H54 (cell line): Measurements from ENCODE around the gene OLFML2A.
"Not testable (repeated sequence)": the region's sequence is repeated elsewhere in the genome, so short reads cannot be mapped to it uniquely, and the experiment has no call there.

Experiments used
- DNase-seq: peaks from one replicate; pipeline ENCODE4 v3.0.0; 2011; ENCODE audit warnings: low spot score, mixed read lengths; ENCODE audit not compliant: insufficient read length
- FAIRE-seq: peaks from 3 replicates; lab custom pipeline; 2011; peaks lifted over from hg19 to GRCh38; lab: Jason Lieb, UNC
- POLR2A ChIP-seq: IDR thresholded peaks from 2 replicates; pipeline ENCODE4 v1.6.1; 2011; ENCODE audit warnings: low read depth, mild to moderate bottlenecking, low read length

OLFML2A gene

DNA sequence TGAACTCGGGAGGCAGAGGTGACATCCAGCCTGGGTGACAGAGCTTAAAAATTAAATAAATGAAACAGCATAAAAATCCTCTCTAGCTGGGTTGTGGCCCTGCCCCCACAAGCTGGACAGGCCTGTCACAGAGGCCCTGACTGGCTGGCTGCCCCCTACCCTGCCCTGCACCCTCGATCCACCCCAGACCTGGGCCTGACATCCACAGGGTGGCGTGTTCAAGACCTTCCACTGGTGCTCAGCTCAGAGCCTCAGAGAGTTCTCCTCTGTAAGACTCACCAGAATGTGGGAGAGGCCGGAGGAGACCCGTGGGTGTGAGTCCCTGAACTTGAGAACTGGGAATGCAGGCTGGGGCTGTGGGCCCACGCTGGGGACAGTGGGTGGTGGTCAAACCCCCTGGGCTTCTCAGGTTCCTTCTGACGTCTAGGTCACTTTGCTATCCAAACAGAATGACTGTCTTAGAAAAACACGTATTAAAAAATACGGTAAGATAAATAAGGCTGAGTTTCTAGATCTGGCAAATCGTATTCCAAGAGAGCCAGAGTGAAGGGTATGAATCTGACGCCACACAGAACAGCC, 66.6 kb downstream of the OLFML2A start:
- no peak for FAIRE-seq
- no peak for TF ChIP-seq POLR2A
- no peak for DNase-seq

- FAIRE-seq (no peak), DNase-seq (no peak)
- no peak for TF ChIP-seq POLR2A
Measured at GRCh38 chr9:124844291-124844690, 67.4 kb downstream of the OLFML2A start.

DNA sequence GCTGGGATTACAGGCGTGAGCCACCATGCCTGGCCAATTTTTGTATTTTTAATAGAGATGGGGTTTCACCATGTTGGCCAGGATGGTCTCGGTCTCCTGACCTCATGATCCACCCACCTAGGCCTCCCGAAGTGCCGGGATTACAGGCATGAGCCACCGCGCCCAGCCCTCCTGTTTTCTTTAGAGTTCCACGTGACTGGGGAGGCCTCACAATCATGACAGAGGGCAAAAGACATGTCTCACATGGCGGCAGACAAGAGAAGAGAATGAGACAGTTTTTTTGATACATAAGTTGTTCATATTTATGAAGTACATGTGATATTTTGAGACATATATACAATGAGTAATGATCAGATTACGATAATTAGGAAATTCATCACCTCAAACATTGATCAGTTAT, 69.5 kb downstream of the OLFML2A start:
- not testable (repeated sequence) for FAIRE-seq

GRCh38 chr9:124846969-124847368, 70.0 kb downstream of the OLFML2A start:
- DNase-seq (no peak), FAIRE-seq (no peak)
- TF ChIP-seq POLR2A: no peak

More for the DNA sequence above, 69.5 kb downstream of the OLFML2A start:
- DNase-seq: not testable (repeated sequence)

DNA sequence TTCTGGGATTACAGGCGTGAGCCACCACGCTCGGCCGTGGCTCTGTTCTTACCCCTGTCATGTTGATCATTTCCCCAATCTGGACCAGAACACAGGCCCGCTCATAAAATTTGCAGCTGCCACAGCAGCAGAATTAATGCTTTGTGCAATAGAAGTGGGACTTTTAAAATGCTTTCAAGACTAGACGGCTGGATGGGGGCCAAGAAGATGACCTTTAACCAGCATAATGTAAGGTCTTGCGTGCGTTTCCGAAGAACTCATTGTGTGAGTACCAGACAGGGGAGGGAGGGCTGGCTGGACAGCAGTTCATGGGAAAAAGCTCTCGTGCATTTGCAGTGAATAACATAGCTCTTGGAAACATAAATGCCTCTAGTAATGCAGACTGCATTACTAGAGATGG, 72.9 kb downstream of the OLFML2A start:
- FAIRE-seq: no peak
- DNase-seq: no peak
- TF ChIP-seq POLR2A: no peak

DNA sequence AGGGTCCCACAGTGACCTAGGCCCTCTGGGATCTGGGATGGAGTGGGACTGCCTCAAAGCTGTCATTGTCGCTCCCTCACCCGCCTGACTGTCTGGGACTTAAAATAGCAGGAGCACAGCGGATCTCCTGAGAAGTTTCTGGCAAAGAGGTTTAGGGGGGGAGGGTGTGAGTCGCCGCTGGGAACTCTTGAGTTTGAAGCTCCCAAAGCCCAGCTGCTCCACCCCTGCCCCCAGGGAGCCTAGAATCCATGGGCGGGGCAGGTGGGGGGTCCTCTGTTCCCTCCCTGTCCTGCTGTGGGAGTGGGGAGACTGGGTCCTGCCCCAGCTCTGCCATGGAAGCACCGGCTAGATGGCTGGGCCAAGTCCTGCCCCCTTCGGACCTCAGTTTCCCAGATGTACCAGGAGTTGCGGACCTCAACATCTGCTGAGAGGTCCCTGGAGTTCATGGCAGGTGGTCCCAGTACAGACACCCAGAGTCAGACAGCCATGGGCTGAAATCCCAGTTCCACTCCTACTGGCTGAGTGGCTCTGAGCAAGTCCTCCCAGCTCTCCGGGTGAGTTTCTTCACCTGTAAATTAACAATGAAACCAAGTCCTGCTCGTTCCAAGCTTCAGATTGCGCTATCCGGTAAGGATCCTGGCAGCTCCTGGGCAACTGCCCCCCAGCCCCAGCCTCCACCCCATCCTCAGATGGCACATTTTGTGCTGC, 75.3 kb downstream of the OLFML2A start:
- TF ChIP-seq POLR2A: no peak
- DNase-seq (no peak), FAIRE-seq (no peak)

DNA sequence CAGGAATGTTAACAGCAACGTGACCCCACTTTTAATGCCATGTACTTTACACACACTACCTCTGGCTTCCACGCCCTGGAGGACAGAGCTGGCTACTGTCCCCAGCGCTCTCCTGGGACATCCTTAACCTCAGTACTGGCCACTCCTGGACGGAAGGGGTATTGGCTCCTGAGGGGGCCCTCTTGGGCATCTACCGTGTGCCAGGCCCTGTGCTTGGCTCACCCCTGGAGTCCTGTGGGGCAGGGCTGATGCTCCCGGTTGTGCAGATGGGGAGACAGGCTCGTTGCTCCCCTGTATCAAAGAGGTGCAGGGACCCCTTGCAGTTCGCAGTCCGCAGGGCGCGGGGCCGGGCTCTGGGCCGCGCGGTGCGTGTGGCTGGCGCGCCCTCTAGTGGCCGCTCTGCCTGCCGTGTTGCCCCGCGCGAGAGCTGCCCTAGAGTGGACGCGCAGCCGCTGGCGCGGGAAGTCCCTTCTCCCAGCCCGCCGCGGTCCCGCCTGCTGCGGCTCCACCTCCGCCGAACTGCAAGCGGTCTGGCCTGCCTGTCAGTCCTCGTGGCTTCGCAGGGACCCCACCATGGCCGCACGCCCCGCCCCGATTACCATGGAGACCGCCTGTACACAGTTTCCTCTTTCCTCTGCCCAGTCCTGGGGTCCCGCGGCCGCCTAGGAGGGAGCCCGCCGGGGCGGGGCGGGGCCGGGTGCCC, 76.0 kb downstream of the OLFML2A start, which contains the start of gene WDR38:
WDR38 (plus strand) TSS at position 632 of the 703 bp plus-strand sequence. CDS start 72 bp downstream, outside the sequence.
- FAIRE-seq (no peak), DNase-seq (peak; percentile 99)
- peak; percentile 16; the same call in 1 of the 2 replicates for TF ChIP-seq POLR2A

- FAIRE-seq: no peak
- DNase-seq: no peak
- TF ChIP-seq POLR2A: no peak
Measured at GRCh38 chr9:124853605-124854143, 76.7 kb downstream of the OLFML2A start.

- FAIRE-seq: no peak
- no peak for DNase-seq
- TF ChIP-seq POLR2A: no peak
Measured at GRCh38 chr9:124854161-124854560, 77.2 kb downstream of the OLFML2A start.

- TF ChIP-seq POLR2A: no peak
- DNase-seq (no peak), FAIRE-seq (no peak)
Measured at GRCh38 chr9:124854822-124855221, 77.9 kb downstream of the OLFML2A start.

- FAIRE-seq (no peak), DNase-seq (no peak)
- TF ChIP-seq POLR2A: no peak
Measured at GRCh38 chr9:124855566-124855943, 78.6 kb downstream of the OLFML2A start.

- FAIRE-seq (no peak), DNase-seq (peak; percentile 78)
- 0 out of 2 replicates have a peak, but pooled peaks have one; percentile 6 for TF ChIP-seq POLR2A
Measured at GRCh38 chr9:124855944-124856765, 79.2 kb downstream of the OLFML2A start.

GRCh38 chr9:124857533-124858162, 80.7 kb downstream of the OLFML2A start:
- FAIRE-seq: no peak
- no peak for DNase-seq
- TF ChIP-seq POLR2A: no peak
